Transverse colon (tissue), 4 donors: ENCODE measurements around the gene BAIAP2. TPM values are rescaled to one million over a fixed set of nuclear protein-coding genes. Genes with fewer than 3 reads are reported as not detected.

Source experiments
- DNase-seq: peaks from one replicate; pipeline ENCODE4 v3.0.0-alpha.2; 2019
- H3K27ac ChIP-seq, 4 donors: fragments of 200-600 bp; sonication (generic); 2 replicates each; pipeline ENCODE4 v1.5.1; 2016 to 2018; ENCODE audit warnings: inconsistent platforms in 4 of 4
- H3K27me3 ChIP-seq: fragments of 200-600 bp; sonication (generic); 2 replicates; pipeline ENCODE4 v1.5.1; 2017; ENCODE audit warnings: inconsistent platforms
- H3K36me3 ChIP-seq, 4 donors: fragments of 200-600 bp; sonication (generic); 2 replicates each; pipeline ENCODE4 v1.5.1; 2017 to 2019; ENCODE audit warnings: inconsistent platforms in 4 of 4
- H3K4me1 ChIP-seq, 4 donors: fragments of 200-600 bp; sonication (generic); 2 replicates each; pipeline ENCODE4 v1.5.1; 2017 to 2020; ENCODE audit warnings: inconsistent platforms in 4 of 4
- H3K4me3 ChIP-seq, 4 donors: fragments of 200-600 bp; sonication (generic); 1 replicate in 1 of 4; 2 replicates in 3 of 4; pipeline versions ENCODE4 v1.5.1 to v1.6.1; 2017 to 2019; ENCODE audit warnings: inconsistent platforms in 4 of 4
- H3K9me3 ChIP-seq, 2 donors: fragments of 200-600 bp; sonication (generic); 2 replicates each; pipeline ENCODE4 v1.5.1; 2017 to 2019; ENCODE audit warnings: inconsistent platforms in 2 of 2
- EP300 ChIP-seq: sonication (generic); formaldehyde crosslinking; IDR thresholded peaks from one replicate; pipeline ENCODE4 v1.6.1; 2017; ENCODE audit warnings: antibody characterized with exemption, low read depth
- POLR2A ChIP-seq: fragments of 450-650 bp; IDR thresholded peaks from one replicate; pipeline ENCODE4 v1.6.1; 2016; ENCODE audit warnings: antibody characterized with exemption, mild to moderate bottlenecking, moderate library complexity
- POLR2AphosphoS5 ChIP-seq, 3 donors: sonication (generic); formaldehyde crosslinking; IDR thresholded peaks; one replicate each; pipeline ENCODE4 v1.6.1; 2016; ENCODE audit warnings: antibody characterized with exemption in 3 of 3
- WGBS, 2 donors: methylation state at CpG; one replicate each; pipeline ENCODE4 v1.1.5; 2018; ENCODE audit warnings: low coverage in 1 of 2; 5-methylcytosine and 5-hydroxymethylcytosine counted together
- in situ Hi-C, 4 donors: fragments of 200-750 bp; cut with MboI; loops; one replicate each; pipeline versions ENCODE4 v1.15.0 to v1.15.1; 2017; ENCODE audit warnings: low sequenced_read_pairs in 3 of 4, low pct_ligation_motif_present in 1 of 4, low pct_unique_long_range_greater_than_20kb in 1 of 4
- intact Hi-C: fragments of 100-400 bp; cut with DNase I; formaldehyde crosslinking; loops from one replicate; pipeline ENCODE4 v1.15.1; 2023; ENCODE audit warnings: low total_unique reads
- total RNA-seq, 4 donors: library from RNA; depleted of rRNA; stranded (reverse); fragments of >200 nt; gene quantifications; one replicate each; pipeline ENCODE4 v1.1.0, GENCODE V29; 2016
- TF ChIP-seq, protein P1 (sequence below), 5 experiments: fragments of 200-600 bp in 3 of 5; fragments of 450-650 bp in 2 of 5; sonication (generic) in 3 of 5; IDR thresholded peaks; 1 replicate in 2 of 5; 2 replicates in 3 of 5; pipeline ENCODE4 v1.5.1; 2016 to 2017; ENCODE audit warnings: antibody characterized with exemption in 5 of 5, inconsistent platforms in 3 of 5, mild to moderate bottlenecking in 2 of 5, moderate library complexity in 1 of 5

BAIAP2 gene
- total RNA-seq, 4 donors from 2014 or later = 11.7 to 62.1 (median 39.6) TPM

GRCh38 chr17:80996422-80997305 lies 38.3 kb upstream of the BAIAP2 start:
- in situ Hi-C loops = loop anchor here in 1 of 4 donors (10.0 kb wide), 1 partner anchor 108 kb away; no protein-coding TSS in a partner anchor
- Histone ChIP-seq H3K4me1 (peaks cover 19 to 42% (median 35%) of the 10 kb centered on the region in 4 donors), H3K36me3 (peaks cover 0 to 42% (median 11%) of the 10 kb centered on the region in 4 donors), H3K9me3 (no peaks in the 10 kb centered on the region), H3K4me3 (no peak overlapping the region), H3K27ac (no peak overlapping the region), H3K27me3 (no peaks in the 10 kb centered on the region)
- TF ChIP-seq, protein P1, sequence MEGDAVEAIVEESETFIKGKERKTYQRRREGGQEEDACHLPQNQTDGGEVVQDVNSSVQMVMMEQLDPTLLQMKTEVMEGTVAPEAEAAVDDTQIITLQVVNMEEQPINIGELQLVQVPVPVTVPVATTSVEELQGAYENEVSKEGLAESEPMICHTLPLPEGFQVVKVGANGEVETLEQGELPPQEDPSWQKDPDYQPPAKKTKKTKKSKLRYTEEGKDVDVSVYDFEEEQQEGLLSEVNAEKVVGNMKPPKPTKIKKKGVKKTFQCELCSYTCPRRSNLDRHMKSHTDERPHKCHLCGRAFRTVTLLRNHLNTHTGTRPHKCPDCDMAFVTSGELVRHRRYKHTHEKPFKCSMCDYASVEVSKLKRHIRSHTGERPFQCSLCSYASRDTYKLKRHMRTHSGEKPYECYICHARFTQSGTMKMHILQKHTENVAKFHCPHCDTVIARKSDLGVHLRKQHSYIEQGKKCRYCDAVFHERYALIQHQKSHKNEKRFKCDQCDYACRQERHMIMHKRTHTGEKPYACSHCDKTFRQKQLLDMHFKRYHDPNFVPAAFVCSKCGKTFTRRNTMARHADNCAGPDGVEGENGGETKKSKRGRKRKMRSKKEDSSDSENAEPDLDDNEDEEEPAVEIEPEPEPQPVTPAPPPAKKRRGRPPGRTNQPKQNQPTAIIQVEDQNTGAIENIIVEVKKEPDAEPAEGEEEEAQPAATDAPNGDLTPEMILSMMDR (IDR thresholded peaks at IDR 0.05) = no peak
- TF ChIP-seq POLR2A (no peak), EP300 (no peak), POLR2AphosphoS5 (IDR thresholded peaks at IDR 0.05) (no peak)
- DNase-seq = no peak
- WGBS, 2 donors = 90 to 94% methylated on average over 3 to 25 of the region's 25 CpGs
- intact Hi-C loops = no loop called here

GRCh38 chr17:80997424-80998117 lies 37.4 kb upstream of the BAIAP2 start:
- 96% methylated on average over 30 of the region's 32 CpGs; no CpG with 5 or more reads in 1 of the 2 donors for WGBS, 2 donors
- H3K27me3 ChIP-seq = no peaks in the 10 kb centered on the region
- DNase-seq = no peak
- H3K36me3 ChIP-seq = peaks cover 0 to 42% (median 11%) of the 10 kb centered on the region in 4 donors
- H3K9me3 ChIP-seq = no peaks in the 10 kb centered on the region
- in situ Hi-C loops (loop anchor here in 1 of 4 donors (10.0 kb wide), 1 partner anchor 107 kb away; no protein-coding TSS in a partner anchor), intact Hi-C loops (no loop called here)
- H3K4me3 ChIP-seq = no peak overlapping the region
- peaks cover 23 to 49% (median 41%) of the 10 kb centered on the region in 4 donors for H3K4me1 ChIP-seq
- H3K27ac ChIP-seq = no peak overlapping the region
- TF ChIP-seq POLR2AphosphoS5 (IDR thresholded peaks at IDR 0.05) = no peak
- TF ChIP-seq EP300 = no peak
- TF ChIP-seq, protein P1 (IDR thresholded peaks at IDR 0.05) = no peak
- TF ChIP-seq POLR2A = no peak

- TF ChIP-seq POLR2A (no peak), EP300 (no peak), POLR2AphosphoS5 (IDR thresholded peaks at IDR 0.05) (no peak)
- TF ChIP-seq, protein P1 (IDR thresholded peaks at IDR 0.05) = no peak
- no peaks in the 10 kb centered on the region for H3K9me3 ChIP-seq
- no peak overlapping the region for H3K4me3 ChIP-seq
- DNase-seq = no peak
- 91% methylated on average over 19 of the region's 19 CpGs; no CpG with 5 or more reads in 1 of the 2 donors for WGBS, 2 donors
- intact Hi-C loops (no loop called here), in situ Hi-C loops (loop anchor here in 1 of 4 donors (10.0 kb wide), 1 partner anchor 107 kb away; no protein-coding TSS in a partner anchor)
- peaks cover 2% of the 10 kb centered on the region for H3K27me3 ChIP-seq
- H3K36me3 ChIP-seq = peaks cover 0 to 42% (median 11%) of the 10 kb centered on the region in 4 donors
- no peak overlapping the region for H3K27ac ChIP-seq
- H3K4me1 ChIP-seq = peaks cover 22 to 49% (median 41%) of the 10 kb centered on the region in 4 donors
Observed at GRCh38 chr17:80998118-80998747, 36.7 kb upstream of the BAIAP2 start.
